GM19043 (cell line): ENCODE measurements around the gene MMS22L.
A peak's percentile ranks its signal among the peaks of the same experiment; 100 is the strongest.
"Not testable (repeated sequence)": the region's sequence is repeated elsewhere in the genome, so short reads cannot be mapped to it uniquely, and the experiment has no call there.

ENCODE experiments used
- ATAC-seq: cut with Tn5 transposase; IDR thresholded peaks from one replicate; pipeline ENCODE4 v1.9.1; 2021; ENCODE audit warnings: low read depth; ENCODE audit not compliant: unreplicated experiment

The MMS22L gene

DNA sequence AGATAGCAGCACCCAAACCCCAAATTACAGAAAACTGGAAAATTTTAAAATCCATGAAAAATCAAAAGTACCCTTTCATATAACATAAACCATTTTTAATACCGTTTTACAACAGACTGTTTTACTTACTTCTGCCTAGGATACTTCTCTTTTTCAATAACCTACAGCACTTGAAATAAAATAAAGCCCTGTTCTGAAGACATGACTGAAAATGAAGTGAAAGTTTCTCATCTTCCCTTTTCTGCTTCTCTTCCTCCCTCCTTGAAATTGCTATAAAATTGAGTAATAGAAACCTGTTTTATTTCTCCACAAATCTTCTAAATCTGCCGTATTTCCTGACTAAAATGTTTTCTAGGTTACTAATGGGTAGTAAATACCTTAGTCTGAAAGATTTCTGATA lies 20.3 kb downstream of the MMS22L start:
- ATAC-seq: no peak

DNA sequence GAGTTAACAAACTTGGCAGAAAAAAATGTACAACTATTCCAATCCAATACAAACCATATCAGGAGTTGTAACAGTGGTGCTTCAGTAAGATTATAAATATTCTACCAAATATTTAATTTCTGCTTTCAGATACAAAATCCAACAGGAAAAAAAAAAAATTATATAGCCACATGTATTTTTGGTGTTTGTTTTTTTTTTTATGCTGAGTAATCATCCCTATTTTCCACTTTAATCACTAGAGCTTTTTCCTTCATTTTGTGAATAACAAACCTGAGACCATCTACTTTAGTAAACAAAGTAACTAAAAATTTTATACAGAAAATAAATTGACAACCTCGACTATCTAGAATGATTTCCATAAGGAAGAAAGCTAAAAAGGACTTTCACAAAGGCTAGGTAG lies 36.2 kb downstream of the MMS22L start:
- no peak for ATAC-seq

DNA sequence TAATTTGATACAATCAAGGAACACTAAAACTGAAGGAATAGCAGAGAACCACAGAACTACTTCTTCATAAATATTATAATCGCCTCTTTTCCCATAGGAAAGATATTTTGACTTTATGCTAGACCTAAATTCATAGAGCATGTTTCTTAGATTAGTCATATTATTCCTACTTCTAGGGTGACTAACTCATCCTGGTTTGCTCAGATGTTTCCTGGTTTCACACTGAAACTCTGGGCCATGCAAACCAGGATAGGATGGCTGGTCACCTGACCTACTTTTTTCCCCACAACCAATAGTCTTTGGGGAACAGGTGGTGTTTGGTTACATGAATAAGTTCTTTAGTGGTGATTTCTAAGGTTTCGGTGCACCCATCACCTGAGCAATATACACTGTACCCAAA lies 42.8 kb downstream of the MMS22L start:
- no peak for ATAC-seq

DNA sequence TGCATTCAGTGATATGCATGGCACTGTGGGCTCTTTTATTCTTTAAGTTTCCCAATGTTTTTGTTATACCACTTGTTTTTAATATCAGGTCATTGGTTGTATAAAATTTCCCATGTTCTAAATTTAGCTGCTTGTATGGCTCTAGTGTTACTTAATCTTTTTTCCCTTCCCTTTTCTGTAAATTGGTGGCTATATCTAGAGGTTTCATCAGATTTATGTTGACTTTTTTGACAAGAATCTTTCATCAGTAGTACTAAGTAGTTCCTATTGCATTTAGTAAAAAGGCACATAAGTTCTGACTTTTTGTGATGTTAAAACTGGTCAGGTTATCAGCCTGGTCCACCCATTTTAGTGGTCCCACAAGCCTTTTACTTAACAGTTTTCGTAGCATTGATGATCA lies 51.1 kb downstream of the MMS22L start:
- no peak for ATAC-seq

DNA sequence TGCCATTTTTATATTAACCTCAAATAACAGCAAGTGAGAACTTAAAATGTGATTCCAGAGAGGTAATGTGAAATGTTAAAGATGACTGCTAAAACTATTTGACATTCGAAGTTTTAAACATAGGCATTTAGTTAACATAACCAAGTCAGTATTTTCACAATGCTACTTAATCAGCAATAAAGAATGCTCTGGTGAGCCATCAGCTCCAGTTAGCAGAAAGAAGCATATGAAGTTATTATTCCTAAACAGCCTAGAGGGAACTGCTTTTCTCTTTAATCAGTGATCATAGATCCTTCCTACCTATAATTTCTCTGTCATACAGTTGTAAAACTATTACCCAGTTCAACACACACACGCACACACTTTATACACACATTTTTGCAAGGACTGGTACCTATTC lies 60.1 kb downstream of the MMS22L start:
- no peak for ATAC-seq

DNA sequence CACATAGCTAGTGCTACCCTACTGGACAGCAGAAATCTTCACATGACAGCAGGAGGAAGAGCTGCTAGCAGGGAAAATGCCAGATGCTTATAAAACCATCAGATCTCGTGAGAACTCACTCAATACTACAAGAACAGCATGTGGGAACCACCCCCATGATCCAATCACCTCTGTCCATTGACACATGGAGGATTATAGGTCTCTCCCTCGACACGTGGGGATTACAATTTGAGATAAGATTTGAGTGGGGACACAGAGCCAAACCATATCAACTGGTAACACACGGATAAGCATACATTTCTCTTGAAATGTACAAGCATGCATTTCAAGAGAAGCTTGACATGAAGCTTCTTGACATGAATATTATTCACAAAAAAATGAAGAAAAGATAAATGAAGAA lies 64.1 kb downstream of the MMS22L start:
- no peak for ATAC-seq

DNA sequence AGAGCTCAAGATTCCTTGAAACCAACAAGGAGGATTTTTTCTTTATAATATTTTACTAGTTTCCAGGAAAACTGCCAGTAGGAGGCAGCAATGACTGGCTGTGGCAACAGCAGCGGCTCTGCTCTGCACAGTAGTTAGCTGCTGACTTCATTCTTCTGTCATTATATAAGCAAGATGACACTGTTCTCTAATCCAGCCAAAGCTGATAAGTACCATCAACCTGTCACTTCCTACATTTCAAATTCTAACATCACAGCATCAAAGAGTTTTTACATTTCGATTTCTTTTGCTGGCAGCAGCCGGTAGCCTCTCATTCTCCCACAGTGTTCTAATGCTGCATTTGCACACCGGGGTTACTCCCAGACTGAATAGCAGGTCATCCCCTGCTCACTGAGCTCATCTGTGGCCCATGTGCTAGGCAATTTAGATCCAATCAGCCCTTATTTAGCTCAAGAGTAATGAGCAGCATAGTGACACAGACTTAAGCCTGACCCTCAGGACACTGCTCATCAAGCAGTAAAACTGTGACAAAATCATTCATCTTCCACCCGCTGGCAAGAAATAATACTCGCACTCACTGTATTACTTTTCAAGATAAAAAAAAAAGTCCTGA lies 67.8 kb downstream of the MMS22L start:
- no peak for ATAC-seq

DNA sequence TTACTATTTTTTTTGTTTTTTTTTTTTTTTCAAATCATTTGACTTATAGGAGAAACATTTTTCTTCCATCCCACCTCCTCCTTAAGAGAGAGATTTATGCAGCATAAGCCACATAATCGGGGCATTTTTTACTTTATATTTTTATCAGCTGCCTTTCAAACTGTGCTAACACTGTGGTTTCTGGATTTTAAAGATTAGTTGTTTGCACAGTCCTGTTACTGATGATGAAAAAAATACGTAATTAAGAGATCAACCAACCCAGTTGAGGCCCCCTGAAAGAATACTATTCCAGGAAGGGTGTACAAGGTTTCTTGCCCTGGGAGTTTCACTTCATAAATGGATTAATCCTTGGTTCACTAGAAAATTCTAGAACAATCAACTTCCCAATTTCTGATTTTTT lies 68.3 kb downstream of the MMS22L start:
- ATAC-seq: no peak

DNA sequence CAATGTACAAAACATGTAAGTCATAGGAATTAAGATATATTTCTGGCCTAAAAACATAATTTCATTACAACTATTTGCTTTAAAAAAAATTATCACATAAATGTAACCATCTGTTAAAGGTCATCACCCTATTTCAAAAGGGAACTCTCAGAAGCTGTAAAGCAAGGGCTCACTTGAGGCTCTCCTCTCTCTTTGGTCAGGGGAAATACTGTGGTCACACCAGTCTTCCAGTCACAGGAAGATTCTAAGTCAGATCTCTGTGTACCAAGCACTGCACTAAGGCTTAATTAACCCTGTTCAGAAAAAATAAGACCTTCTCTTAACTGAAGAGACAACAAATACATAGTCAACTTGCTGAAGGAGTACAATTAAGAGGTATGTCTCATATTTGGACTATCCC lies 75.6 kb downstream of the MMS22L start:
- ATAC-seq: no peak

DNA sequence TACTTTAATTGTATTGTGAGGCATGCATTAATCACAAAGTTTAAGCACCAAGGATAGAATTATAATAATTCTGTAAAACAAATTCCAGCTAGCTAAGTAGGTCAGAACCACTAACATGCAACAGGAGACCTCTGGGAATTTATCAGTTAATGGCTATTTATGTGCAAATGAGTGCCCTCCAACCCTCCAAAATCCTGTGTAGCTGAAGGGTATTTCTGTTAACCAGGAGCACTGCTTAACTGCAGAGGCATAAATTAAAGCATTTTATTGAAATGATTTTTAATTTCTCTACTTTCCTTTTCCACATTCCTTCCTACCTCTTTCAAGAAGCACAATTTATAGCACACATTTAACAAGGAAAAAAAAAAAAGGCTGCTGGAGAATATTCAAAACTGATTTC lies 77.0 kb downstream of the MMS22L start:
- ATAC-seq: no peak

DNA sequence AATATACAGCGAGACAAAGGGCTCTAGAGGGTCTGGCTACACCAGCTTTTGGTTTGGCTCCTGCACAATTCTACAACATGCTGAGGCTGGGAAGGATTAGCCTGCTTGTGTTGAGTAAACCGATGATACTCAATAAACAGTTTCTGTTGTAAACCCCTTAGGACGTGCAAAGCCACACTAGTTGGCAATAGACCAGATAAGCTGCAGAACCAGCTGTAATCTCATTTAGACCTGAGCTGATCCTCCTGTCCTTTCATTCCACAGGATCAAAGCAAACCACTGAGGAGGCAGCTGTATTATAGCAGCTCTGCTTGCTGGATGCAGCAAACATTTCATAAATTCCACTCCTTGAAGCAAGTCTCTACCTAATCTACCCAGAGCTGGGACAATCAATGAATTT lies 79.7 kb downstream of the MMS22L start:
- no peak for ATAC-seq

DNA sequence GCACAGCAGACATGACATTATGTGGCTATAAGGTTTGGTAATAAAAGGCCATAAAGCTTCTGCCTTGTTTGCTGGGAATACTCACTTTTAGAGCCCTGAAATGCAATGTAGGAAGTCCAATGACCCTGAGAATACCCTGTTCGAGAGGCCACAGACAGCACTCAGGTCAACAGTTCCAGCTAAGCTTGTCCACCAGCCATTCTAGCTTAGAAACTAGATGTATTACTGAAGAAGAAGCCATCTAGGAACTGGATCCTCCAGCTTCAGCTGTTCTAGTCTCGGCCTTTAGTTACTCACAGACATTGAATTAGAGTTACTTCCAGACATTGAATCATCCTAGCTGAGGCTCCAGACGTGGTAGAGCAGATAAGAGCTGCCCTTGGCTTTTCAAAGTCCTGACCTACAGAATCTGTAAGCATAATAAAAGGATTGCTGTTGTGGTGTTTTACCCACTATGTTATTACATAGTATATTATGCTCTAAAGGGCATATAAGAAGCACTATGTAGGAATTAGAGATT lies 84.9 kb downstream of the MMS22L start:
- no peak for ATAC-seq

DNA sequence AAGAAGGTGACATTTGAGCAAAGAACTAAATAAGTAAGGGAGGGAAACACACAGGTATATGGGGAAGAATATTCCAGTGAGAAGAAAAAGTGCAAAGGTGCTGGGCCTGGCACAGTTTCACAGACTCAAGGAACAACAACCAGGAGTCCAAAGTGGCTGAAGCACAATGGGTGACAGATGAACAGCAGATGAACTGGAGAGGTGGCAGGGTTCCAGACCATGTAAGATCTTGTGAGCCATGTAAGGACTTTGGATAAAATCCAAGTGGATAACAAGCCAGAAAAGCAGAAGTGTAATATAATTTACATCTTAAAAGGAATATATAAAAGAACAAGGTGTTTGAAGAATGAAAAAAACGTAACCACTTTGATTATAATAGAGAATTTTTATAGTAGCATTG lies 87.9 kb downstream of the MMS22L start:
- no peak for ATAC-seq

DNA sequence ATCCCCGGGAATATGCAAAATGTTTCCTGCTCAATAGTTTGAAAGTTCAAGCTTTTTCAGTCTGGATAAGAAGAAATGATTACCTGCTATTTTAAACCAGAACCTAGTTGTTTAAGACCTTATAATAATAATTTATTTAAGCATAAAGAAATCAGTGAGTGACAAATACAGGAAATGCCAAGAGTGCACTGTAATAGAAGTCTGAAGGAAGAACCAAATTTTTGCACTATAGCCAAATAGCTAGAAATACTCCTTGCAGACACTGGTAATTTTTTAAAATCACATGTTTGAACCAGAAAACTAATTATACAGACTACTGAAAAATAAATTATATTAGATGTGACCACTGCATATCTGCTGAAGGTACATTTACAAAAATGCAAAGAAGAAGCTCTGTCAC lies 93.2 kb downstream of the MMS22L start:
- ATAC-seq: no peak

DNA sequence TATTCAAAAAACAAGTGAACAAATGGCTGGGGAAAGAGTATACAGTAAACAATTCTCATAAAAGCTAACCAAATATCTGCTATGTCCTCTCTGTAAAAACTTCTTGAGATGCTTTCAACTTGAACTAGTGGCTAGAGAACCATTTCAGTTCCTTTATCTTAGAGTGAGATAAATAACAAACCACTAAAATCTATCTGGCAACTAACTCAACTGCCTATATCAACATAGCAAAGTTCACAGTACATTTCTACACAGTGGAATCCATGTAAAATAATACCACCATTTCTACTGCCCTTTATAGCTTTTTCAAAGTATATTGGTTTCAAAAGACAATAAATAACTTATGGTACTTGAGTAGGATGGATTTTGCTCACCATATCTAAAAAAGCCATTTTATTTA lies 95.1 kb downstream of the MMS22L start:
- no peak for ATAC-seq

DNA sequence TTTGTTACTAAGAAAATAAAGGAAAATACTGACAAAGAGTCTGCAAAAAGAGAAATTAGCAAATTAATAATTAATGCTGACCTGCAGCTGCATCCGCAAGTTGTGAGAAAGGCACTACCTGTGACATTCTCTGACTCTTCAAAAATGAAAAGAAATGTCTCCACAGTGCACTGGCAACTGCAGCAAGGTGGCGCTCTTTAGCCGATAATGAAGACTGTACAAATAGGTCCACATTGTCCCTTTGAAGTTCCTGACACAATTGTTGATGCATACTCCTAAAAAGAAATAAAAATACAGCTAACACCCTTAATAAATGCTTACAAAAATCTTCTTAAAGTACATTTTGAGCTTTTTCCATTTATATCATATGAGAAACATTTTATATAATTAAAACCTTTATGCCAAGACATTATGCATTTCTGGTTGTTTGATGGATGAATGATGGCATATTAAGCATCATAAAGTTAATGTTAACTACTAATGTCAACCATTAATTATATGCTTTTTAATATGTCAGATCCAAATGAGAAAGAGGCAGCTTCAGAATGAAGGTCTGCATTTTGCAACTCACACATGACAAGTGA lies 96.5 kb downstream of the MMS22L start:
- peak; percentile 96 for ATAC-seq

DNA sequence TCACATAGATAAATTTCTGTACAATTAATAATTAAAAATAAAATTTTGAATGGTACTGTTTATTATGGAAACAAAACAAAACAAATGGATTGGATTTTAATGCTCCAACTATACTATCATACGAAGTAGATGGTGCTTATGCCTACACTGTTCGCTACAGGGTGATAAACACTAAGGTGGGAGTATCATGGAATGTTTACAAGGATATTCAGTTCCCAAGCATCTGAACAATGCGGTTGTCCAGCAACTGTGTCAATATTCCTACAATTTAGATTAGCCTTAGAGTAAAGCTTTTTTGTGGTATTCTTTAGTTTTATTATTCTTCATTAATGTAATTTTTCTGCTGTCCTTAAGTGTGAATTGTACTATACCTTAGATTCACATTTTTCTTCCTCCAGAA lies 105.1 kb downstream of the MMS22L start:
- ATAC-seq: no peak

DNA sequence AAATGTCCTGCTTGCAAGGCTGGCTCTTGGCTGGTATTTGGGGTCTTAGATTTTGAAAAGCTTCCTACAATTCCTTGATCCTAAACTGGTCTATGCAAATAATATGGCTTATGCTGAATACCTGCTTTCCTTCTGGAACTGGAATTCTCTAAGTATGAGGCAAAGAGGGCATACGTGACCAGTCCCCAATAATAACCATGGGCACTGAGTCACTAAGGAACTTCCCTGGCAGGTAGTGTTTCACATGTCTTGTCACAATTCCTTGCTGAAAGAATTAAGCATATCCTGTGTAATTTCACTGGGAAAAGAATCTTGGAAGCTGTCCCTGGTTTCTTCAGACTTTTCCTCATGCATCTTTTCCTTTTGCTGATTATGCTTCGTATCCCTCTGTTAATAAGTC lies 106.5 kb downstream of the MMS22L start:
- ATAC-seq: no peak

DNA sequence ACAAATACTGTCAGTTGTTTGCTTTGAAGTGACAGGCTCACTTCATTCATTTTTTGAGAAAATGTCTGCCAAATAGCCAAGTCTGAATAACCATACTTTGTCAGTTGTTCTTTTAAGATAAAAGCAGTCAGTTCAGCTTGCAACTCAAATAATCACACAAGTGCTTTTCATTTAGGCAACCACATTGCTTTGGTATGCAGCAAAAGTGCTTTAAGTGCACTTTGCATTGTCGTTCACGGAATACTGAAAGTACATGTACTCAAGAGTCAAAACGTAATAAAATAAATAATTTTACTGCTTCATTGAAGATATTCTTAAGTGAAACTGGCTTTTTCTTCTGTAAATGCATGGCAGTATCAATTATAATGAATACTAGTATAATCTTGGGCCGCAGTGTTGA lies 107.2 kb downstream of the MMS22L start:
- no peak for ATAC-seq

DNA sequence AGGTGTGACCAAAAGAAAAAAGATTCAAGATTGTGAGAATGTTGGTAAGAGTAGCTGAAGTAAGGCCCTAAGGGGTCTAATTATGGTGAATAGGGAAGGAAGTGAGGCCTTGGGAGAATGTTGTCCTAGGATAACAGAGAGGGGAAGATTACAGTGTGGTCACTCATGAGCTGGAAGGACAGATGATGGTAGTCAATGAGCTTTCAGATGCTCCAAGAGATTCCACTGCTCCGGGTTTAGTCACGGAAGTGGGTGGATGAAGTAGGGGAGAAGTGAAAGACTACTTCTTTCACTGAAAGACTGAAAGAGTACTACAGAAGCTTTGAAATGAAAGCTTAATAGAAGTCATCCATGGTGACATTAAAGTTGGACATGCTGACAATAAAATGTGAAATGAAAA lies 108.5 kb downstream of the MMS22L start:
- no peak for ATAC-seq

DNA sequence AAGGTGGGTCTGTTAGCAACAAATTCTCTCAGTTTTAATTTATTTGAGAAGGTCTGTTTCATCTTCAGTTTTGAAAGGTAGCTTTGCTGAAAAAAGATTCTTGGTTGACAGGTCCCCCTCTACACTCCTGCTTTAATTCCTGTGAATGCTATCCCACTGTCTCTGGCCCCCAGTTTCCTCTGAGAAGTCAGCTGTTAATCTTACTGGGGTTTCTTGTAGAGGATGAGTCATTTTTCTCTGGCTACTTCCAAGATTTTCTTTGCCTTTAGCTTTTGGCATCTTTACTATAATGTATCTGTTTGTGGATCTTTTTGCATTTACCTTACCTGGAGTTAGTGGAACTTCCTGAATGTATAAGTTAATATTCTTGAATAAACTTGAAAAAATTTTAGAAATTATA lies 122.7 kb downstream of the MMS22L start:
- no peak for ATAC-seq

DNA sequence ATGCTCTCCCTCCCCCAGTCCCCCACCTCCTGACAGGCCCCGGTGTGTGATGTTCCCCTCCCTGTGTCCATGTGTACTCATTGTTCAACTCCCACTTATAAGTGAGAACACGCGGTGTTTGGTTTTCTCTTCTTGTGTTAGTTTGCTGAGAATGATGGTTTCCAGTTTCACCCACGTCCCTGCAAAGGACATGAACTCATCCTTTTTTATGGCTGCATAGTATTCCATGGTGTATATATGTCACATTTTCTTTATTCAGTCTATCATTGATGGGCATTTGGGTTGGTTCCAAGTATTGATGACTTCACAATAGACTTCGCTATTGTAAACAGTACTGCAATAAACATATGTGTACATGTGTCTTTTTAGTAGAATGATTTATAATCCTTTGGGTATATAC lies 127.6 kb downstream of the MMS22L start:
- not testable (repeated sequence) for ATAC-seq

DNA sequence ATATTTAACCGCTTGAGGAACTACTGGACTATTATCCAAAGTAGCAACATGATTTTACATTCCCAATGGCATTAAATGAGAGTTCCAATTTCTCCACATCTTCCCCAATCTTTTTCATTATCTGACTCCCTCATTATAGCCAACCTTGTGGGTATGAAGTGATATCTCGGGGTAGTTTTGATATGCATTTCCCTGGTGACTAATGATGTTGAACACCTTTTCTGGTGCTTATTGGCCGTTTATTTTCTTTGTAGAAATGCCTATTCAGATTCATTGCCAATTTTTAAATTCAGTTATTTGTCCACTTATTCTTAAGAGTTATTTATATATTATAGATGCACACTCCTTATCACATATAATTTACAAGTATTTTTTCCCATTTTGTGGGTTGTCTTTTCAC lies 129.0 kb downstream of the MMS22L start:
- ATAC-seq: no peak
